Measurements from ENCODE around the gene UNC79.
"Not testable (repeated sequence)": the region's sequence is repeated elsewhere in the genome, so short reads cannot be mapped to it uniquely, and the experiment has no call there.

UNC79 gene

GRCh38 chr14:93493622-93494021 lies 62.9 kb downstream of the UNC79 start:
- not testable (repeated sequence) for DNase-seq (ENCODE audit: low read depth in 2 of 2)

- no peak for DNase-seq (ENCODE audit: low read depth in 2 of 2)
Observed at GRCh38 chr14:93496856-93497741, 66.4 kb downstream of the UNC79 start.

DNA sequence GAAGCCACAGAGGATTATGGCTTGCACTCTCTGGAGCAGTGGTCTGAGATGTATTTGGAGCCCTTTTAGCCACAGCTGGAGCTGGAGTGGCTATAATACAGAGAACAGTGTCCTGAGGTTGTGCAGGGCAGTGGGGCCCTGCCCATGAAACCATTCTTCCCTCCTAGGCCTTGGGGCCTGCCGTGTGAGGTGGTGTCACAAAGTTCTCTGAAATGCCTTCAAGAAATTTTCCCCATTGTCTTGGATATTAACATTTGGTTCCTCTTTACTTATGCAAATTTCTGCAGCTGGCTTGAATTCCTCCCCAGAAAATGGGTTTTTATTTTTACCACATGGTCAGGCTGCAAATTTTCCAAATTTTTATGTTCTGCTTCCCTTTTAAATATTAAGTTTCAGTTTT lies 79.3 kb downstream of the UNC79 start:
- no peak for DNase-seq (ENCODE audit: low read depth in 2 of 2)

DNA sequence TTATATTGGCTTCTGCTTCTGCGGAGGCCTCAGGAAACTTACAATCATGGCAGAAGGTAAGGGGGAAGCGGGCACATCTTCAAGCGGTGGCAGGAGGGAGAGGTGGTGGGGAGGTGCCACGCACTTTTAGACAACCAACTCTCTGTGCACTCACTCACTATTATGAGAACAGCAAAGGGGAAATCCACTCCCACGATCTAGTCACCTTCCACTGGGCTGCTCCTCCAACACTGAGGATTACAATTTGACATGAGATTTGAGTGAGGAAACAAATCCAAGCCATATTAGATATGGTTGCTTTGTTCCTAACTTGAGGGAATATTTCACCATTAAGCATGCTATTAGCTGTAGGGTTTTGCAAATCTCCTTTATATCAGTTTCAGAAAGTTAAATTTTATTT lies 80.3 kb downstream of the UNC79 start:
- no peak for DNase-seq (ENCODE audit: low read depth in 2 of 2)

DNA sequence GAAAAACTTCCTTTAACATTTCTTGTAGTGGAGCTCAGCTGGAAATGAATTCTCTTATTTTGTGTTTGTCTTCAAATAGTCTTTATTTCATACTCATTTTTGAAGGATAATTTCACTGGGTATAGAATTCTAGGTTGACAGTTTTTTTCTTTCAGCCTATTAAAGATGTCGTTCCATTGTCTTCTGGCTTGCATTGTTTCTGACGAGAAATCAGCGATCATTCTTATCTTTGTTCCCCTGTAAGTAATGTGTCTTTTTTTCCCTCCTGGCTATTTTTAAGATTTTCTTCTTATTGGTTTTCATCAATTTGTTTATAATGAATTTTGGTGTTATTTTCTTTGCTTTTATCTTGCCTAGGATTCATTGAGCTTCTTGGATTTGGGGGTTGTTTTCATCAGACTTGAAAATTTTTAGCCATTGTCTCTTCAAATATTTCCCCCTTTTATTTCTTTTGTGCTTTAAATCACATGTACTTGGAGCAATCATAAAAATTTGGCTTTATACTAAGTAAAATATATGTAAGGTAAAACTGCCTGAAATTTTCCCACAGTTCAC lies 89.4 kb downstream of the UNC79 start:
- no peak for DNase-seq (ENCODE audit: low read depth in 2 of 2)

DNA sequence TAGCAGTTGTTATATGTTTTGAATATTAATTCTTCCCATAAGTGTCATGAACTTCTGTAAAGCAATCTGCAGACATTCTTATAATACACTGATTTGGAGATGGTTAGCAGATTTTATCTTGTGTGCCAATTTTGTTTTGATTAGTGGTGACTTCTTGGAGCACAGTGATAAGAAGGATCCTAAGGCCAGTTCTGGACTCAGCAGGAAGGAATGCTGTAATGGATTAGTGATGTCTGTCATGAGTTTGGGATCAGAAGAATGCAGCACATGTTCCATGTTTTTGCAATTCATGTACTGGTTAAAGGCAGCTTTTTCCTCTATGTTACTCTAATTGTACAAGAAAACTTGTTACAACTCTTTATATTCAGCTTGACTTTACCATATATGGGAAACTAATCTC lies 91.5 kb downstream of the UNC79 start:
- no peak for DNase-seq (ENCODE audit: low read depth in 2 of 2)

DNA sequence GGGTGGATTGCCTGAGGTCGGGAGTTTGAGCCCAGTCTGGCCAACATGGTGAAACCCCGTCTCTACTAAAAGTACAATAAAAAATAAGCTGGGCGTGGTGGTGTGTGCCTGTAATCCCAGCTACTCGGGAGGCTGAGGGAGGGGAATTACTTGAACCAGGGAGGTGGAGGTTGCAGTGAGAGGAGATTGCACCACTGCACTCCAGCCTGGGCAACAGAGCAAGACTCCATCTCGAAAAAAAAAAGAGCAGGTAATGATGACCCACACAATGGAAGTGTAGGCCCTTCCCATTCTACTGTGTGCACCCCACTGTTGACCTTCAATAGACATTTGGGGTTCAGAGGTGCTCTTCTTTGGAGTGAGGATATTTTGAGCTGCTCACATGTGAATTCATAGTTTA lies 94.5 kb downstream of the UNC79 start:
- DNase-seq (ENCODE audit: low read depth in 2 of 2): not testable (repeated sequence)

GRCh38 chr14:93525696-93526451 lies 95.1 kb downstream of the UNC79 start:
- no peak for DNase-seq (ENCODE audit: low read depth in 2 of 2)

GRCh38 chr14:93527203-93527607 lies 96.5 kb downstream of the UNC79 start:
- DNase-seq (ENCODE audit: low read depth in 2 of 2): no peak

DNA sequence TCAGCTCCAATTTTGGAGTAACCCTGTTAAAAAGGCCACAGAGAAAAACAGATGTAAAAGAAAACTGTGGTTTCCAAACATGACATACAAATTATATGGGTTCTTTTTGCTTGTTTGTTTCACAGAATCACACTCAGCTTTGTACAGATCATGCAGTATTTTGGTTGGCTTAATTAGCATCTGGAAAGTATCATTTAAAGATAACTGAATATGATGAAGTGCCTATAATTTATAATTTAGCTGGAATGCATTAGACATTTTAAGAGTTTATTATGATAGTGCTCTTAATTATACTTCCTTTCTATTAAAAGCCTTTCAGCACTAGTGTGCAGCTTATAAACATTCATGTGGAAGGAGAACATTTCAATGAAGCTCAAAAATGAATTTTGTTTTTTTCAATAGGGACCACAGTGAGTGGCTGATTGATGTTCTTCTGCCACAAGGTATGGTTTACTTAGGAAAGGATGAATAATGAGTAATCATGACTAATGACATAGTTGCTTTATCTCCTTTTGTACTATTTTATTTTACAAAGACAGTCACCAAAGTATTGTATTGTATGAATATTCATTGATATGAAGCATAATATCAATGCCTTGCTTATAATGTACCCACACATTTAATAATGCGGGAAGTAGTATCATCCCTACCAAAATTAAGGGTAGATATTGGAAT lies 98.3 kb downstream of the UNC79 start:
- no peak for DNase-seq (ENCODE audit: low read depth in 2 of 2)

GRCh38 chr14:93531644-93532043 lies 100.9 kb downstream of the UNC79 start:
- DNase-seq (ENCODE audit: low read depth in 2 of 2): no peak

GRCh38 chr14:93532541-93532940 lies 101.8 kb downstream of the UNC79 start:
- DNase-seq (ENCODE audit: low read depth in 2 of 2): no peak

DNA sequence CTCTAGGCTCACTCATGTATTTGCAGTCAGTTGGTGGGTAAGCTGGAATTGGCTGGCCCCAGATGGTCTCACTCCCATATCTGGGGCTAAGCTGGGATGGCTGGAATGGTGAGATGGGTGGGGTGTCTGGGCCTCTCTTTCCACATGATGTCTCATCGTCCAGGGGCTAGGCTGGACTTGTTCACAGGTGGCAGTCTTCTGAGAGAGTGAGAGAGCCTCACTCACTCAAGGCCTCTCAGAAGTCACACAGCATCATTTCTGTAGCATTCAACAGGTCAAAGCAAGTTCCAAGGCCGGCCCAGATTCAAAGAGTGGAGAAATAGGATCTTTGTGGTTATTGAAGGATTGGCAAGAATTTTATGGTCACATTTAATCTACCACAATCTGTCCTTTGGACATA lies 102.7 kb downstream of the UNC79 start:
- no peak for DNase-seq (ENCODE audit: low read depth in 2 of 2)

DNA sequence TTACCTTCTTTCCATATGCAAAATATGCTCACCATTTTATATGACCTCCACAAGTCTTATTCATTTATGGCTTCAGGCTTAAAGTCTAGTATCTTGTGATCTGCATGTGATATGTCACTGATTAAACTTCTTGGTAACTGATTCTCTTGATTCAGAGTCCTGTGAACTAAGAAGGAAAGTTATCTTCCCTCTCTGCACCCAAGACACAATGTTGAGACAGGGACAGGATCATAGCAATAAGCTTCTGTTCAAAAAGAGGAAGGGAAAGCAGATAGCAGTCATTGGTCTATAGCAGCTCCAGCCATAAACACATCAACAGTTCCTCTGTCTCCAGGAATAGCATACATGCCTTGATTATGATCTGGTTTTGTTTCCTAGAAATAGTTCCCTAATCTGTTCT lies 103.1 kb downstream of the UNC79 start:
- no peak for DNase-seq (ENCODE audit: low read depth in 2 of 2)

DNA sequence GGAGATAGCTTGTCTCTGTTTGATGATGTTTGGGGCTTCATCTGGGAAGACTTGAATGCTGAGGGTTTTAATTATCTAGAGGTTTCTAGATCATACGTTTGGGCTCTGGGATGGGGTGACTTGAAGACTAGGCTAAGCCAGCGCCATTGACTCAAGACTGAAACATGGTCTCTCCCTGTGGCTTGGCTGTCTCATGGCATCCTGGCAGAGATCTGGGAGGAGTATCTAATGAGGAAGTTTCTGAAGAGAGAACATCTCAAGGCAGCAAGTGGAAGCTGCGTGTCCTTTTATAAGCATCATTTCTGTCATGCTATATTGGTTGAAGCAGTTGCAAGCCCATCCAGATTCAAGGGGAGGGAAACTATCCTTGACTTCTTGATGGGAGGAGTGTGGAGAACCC lies 104.8 kb downstream of the UNC79 start:
- no peak for DNase-seq (ENCODE audit: low read depth in 2 of 2)

- DNase-seq (ENCODE audit: low read depth in 2 of 2): no peak
Observed at GRCh38 chr14:93536945-93537344, 106.2 kb downstream of the UNC79 start.

- no peak for DNase-seq (ENCODE audit: low read depth in 2 of 2)
Observed at GRCh38 chr14:93537951-93538350, 107.2 kb downstream of the UNC79 start.

DNA sequence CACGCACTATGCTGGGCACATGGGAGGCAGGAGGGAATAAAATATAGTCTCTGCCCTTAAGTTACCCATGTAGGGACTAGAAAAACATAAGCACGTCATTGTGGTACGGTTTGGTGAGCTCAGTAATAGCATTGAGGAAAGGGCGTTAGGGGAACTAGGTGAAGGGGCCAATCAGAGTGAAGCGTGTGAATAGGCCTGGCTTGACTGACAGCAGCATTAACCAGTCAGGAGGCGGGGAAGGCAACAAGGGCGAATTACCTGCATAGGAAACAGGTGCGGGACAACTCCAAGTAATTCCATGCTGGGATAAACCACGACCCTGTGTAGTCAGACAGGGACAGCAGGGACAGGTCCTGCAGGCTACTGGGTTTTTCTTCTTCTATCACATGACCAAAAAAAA lies 107.7 kb downstream of the UNC79 start:
- DNase-seq (ENCODE audit: low read depth in 2 of 2): no peak

- no peak for DNase-seq (ENCODE audit: low read depth in 2 of 2)
Observed at GRCh38 chr14:93540235-93540634, 109.5 kb downstream of the UNC79 start.

GRCh38 chr14:93543766-93544165 lies 113.0 kb downstream of the UNC79 start:
- no peak for DNase-seq (ENCODE audit: low read depth in 2 of 2)

- no peak for DNase-seq (ENCODE audit: low read depth in 2 of 2)
Observed at GRCh38 chr14:93544212-93544611, 113.5 kb downstream of the UNC79 start.

GRCh38 chr14:93546642-93547041 lies 115.9 kb downstream of the UNC79 start:
- DNase-seq (ENCODE audit: low read depth in 2 of 2): no peak

Measured in stimulated activated CD8-positive, alpha-beta memory T cell treated with anti-CD3 and anti-CD28 coated beads, Interleukin-7, amount 100 ng/mL, for 1 hour (primary cell).